COR-L47 (cell line): ENCODE results near the gene OSBPL3.

Source experiments
- DNase-seq: peaks from one replicate; lab custom pipeline; 2025; lab: John Stamatoyannopoulos, UW

The OSBPL3 gene

GRCh38 chr7:24955313-24955712 lies 24.7 kb downstream of the OSBPL3 start:
- DNase-seq = no peak

GRCh38 chr7:24952464-24952863 lies 27.5 kb downstream of the OSBPL3 start:
- no peak for DNase-seq

GRCh38 chr7:24951441-24951980 lies 28.5 kb downstream of the OSBPL3 start:
- no peak for DNase-seq

GRCh38 chr7:24949884-24950283 lies 30.1 kb downstream of the OSBPL3 start:
- DNase-seq = no peak

- DNase-seq = no peak
Observed at GRCh38 chr7:24948739-24949138, 31.2 kb downstream of the OSBPL3 start.

GRCh38 chr7:24946467-24946866 lies 33.5 kb downstream of the OSBPL3 start:
- no peak for DNase-seq

- DNase-seq = no peak
Observed at GRCh38 chr7:24945899-24946298, 34.1 kb downstream of the OSBPL3 start.

GRCh38 chr7:24943096-24943948 lies 36.7 kb downstream of the OSBPL3 start:
- DNase-seq = no peak

- no peak for DNase-seq
Observed at GRCh38 chr7:24942226-24942625, 37.8 kb downstream of the OSBPL3 start.

- DNase-seq = no peak
Observed at GRCh38 chr7:24939416-24939815, 40.6 kb downstream of the OSBPL3 start.

- no peak for DNase-seq
Observed at GRCh38 chr7:24936121-24936824, 43.7 kb downstream of the OSBPL3 start.

GRCh38 chr7:24933298-24933697 lies 46.7 kb downstream of the OSBPL3 start:
- no peak for DNase-seq

GRCh38 chr7:24932815-24933214 lies 47.2 kb downstream of the OSBPL3 start:
- no peak for DNase-seq

GRCh38 chr7:24932389-24932788 lies 47.6 kb downstream of the OSBPL3 start:
- no peak for DNase-seq

GRCh38 chr7:24931844-24932243 lies 48.1 kb downstream of the OSBPL3 start:
- no peak for DNase-seq

- DNase-seq = no peak
Observed at GRCh38 chr7:24930856-24931255, 49.1 kb downstream of the OSBPL3 start.

- DNase-seq = no peak
Observed at GRCh38 chr7:24926623-24927524, 53.1 kb downstream of the OSBPL3 start.

GRCh38 chr7:24924375-24924774 lies 55.6 kb downstream of the OSBPL3 start:
- no peak for DNase-seq

GRCh38 chr7:24923172-24923865 lies 56.7 kb downstream of the OSBPL3 start:
- no peak for DNase-seq

GRCh38 chr7:24922099-24922773 lies 57.7 kb downstream of the OSBPL3 start:
- no peak for DNase-seq

- DNase-seq = no peak
Observed at GRCh38 chr7:24921362-24921679, 58.7 kb downstream of the OSBPL3 start.
